GM20000 (cell line): Measurements from ENCODE around the gene CAT.
A peak's percentile ranks its signal among the peaks of the same experiment; 100 is the strongest.

ENCODE experiments used
- DNase-seq: peaks from one replicate; pipeline ENCODE4 v3.0.0; 2012; ENCODE audit warnings: low spot score
- CTCF ChIP-seq: IDR thresholded peaks from 2 replicates; pipeline ENCODE4 v1.5.1; 2012; ENCODE audit warnings: mild to moderate bottlenecking, control low read depth; ENCODE audit errors: extremely low read depth, missing control alignments

CAT gene

GRCh38 chr11:34460278-34460677 lies 21.5 kb downstream of the CAT start:
- TF ChIP-seq CTCF: no peak
- no peak for DNase-seq

- no peak for DNase-seq
- TF ChIP-seq CTCF: no peak
Measured at GRCh38 chr11:34461215-34461614, 22.5 kb downstream of the CAT start.

- no peak for TF ChIP-seq CTCF
- no peak for DNase-seq
Measured at GRCh38 chr11:34464591-34465051, 25.9 kb downstream of the CAT start.

GRCh38 chr11:34466802-34467488 lies 28.2 kb downstream of the CAT start:
- no peak for TF ChIP-seq CTCF
- no peak for DNase-seq

GRCh38 chr11:34468209-34468841 lies 29.6 kb downstream of the CAT start:
- TF ChIP-seq CTCF: peak; percentile 59
- DNase-seq: peak; percentile 40

- no peak for TF ChIP-seq CTCF
- DNase-seq: no peak
Measured at GRCh38 chr11:34473603-34474169, 35.0 kb downstream of the CAT start.

GRCh38 chr11:34475656-34476055 lies 36.9 kb downstream of the CAT start:
- no peak for DNase-seq
- no peak for TF ChIP-seq CTCF
